ENCODE measurements around the gene RAB33A. TPM values are rescaled to one million over a fixed set of nuclear protein-coding genes. Genes with fewer than 3 reads are reported as not detected.

Gene RAB33A
- total RNA-seq = 1.5 and 3.7 TPM in 2 replicates

GRCh38 chrX:130171446-130172126 lies at the start of gene RAB33A:
Gene RAB33A (plus strand): TSS chrX:130171962. CDS start chrX:130172063, 101 bp downstream.

GRCh38 chrX:130165703-130166502 lies 5.9 kb upstream of the RAB33A start, which contains the start of gene AIFM1:
Gene AIFM1 (minus strand): TSS chrX:130165841. CDS start chrX:130165656, 185 bp downstream.

Other genes with a start within 250 kb of the RAB33A start
- gene BCORL1, start 189.3 kb upstream of the RAB33A start, total RNA-seq = 2.0 and 2.2 TPM in 2 replicates
- gene ELF4, start 61.5 kb upstream of the RAB33A start, total RNA-seq = 13.6 and 16.7 TPM in 2 replicates
- 16.1 and 21.6 TPM in 2 replicates for gene AIFM1, start 6.1 kb upstream of the RAB33A start, total RNA-seq
- gene ZNF280C, start 96.9 kb downstream of the RAB33A start, total RNA-seq = 7.4 and 7.6 TPM in 2 replicates
- 10.5 and 13.0 TPM in 2 replicates for gene SLC25A14, start 168.0 kb downstream of the RAB33A start, total RNA-seq
- gene GPR119, start 213.7 kb downstream of the RAB33A start, total RNA-seq = not detected in 2 replicates
- 25.2 and 30.9 TPM in 2 replicates for gene RBMX2, start 230.0 kb downstream of the RAB33A start, total RNA-seq